ENCODE results near the gene NAA35.

NAA35 gene

DNA sequence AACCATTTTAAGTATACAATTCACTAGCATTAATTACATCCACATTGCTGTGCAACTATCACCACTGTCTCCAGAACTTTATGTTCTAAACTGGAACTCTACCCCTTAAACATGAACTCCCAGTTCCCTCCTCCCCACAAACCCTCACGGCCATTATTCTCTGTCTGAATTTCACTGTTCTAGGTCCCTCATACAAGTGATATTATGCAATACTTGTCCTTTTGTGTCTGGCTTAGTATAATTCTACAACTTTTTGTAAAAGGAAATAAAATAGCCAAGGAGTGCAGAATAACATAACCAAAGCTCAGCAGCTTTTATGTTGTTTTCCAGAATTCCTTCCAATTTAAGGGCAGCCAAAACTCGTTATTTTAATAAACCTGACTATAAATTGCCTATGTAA lies 53.2 kb downstream of the NAA35 start:
- peaks cover 11% of the 10 kb centered on the region for H3K36me3 ChIP-seq (replicated peaks)
- no peak for DNase-seq
- H3K27ac ChIP-seq = no peak overlapping the region
- in situ Hi-C loops (cut with HindIII; ENCODE audit: low pct_ligation_motif_present, low sequenced_read_pairs) = no loop called here
- H3K4me3 ChIP-seq (ENCODE audit: low read depth, low read length) = no peak overlapping the region
- no peaks in the 10 kb centered on the region for H3K27me3 ChIP-seq (replicated peaks)
- TF ChIP-seq, protein P1, sequence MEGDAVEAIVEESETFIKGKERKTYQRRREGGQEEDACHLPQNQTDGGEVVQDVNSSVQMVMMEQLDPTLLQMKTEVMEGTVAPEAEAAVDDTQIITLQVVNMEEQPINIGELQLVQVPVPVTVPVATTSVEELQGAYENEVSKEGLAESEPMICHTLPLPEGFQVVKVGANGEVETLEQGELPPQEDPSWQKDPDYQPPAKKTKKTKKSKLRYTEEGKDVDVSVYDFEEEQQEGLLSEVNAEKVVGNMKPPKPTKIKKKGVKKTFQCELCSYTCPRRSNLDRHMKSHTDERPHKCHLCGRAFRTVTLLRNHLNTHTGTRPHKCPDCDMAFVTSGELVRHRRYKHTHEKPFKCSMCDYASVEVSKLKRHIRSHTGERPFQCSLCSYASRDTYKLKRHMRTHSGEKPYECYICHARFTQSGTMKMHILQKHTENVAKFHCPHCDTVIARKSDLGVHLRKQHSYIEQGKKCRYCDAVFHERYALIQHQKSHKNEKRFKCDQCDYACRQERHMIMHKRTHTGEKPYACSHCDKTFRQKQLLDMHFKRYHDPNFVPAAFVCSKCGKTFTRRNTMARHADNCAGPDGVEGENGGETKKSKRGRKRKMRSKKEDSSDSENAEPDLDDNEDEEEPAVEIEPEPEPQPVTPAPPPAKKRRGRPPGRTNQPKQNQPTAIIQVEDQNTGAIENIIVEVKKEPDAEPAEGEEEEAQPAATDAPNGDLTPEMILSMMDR (IDR thresholded peaks at IDR 0.05; ENCODE audit: low read depth, low read length, missing control alignments) = no peak

DNA sequence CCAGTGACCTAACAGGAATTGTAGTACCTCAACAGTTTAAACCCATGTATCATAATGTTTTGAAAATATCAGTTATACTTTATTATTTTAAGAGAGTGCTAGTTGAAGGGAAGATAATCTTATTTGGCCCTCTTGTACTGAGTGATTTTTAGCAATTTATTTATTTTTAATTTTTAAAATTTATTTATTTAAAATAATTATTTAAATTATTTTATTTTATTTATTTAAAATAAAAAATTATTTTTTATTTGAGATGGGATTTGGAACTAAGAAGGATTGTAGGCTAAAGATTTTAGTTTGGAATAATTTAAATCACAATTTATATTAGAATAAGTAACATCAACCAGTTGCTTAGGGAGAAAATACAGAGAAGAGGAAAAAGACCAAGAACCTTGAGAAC lies 54.2 kb downstream of the NAA35 start:
- no peak overlapping the region for H3K27ac ChIP-seq
- DNase-seq = no peak
- no peak overlapping the region for H3K4me3 ChIP-seq (ENCODE audit: low read depth, low read length)
- H3K27me3 ChIP-seq (replicated peaks) = no peaks in the 10 kb centered on the region
- peaks cover 11% of the 10 kb centered on the region for H3K36me3 ChIP-seq (replicated peaks)
- TF ChIP-seq, protein P1 (IDR thresholded peaks at IDR 0.05; ENCODE audit: low read depth, low read length, missing control alignments) = no peak
- in situ Hi-C loops (cut with HindIII; ENCODE audit: low pct_ligation_motif_present, low sequenced_read_pairs) = no loop called here

DNA sequence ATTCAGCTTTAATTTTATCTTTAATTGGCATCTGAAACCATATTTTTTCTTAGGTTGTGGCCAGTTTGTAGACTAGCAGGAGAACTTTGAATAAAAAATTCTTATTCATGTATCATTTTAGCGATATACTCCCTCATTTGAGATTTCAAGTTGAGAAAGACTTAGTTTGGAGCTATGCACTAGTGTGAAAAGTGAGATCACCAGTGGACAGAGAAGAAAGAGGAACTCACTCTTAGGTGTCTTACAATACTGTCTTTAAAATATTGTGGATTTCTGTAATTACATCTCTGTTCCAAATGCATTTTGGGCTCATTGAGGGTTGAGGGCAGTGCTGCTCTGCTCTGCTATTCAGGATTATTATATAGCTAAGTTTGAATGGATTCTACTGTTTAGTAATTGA lies 54.7 kb downstream of the NAA35 start:
- H3K4me3 ChIP-seq (ENCODE audit: low read depth, low read length) = no peak overlapping the region
- no peaks in the 10 kb centered on the region for H3K27me3 ChIP-seq (replicated peaks)
- in situ Hi-C loops (cut with HindIII; ENCODE audit: low pct_ligation_motif_present, low sequenced_read_pairs) = no loop called here
- H3K36me3 ChIP-seq (replicated peaks) = peaks cover 11% of the 10 kb centered on the region
- no peak for DNase-seq
- H3K27ac ChIP-seq = no peak overlapping the region
- TF ChIP-seq, protein P1 (IDR thresholded peaks at IDR 0.05; ENCODE audit: low read depth, low read length, missing control alignments) = no peak

DNA sequence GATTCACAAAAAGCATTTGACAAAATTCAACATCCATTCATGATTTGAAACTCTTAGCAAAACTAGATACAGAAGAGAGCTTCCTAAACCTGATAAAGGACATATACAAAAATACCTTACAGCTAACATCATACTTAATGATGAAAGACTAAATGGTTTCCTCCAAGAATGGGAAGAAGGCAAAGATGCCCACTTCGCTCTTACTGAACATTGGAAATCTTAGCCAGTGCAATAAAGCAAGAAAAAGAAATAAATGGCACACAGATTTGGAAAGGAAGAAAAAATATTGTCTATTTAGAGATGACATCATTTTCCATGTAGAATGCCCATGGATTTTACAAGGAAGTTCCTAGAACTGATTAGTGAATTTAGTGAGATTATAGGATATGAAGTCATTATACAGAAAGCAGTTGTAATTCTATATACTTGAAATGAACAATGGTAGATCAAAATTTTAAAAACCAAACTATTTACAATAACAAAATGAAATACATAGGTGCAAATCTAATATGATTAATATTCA lies 64.4 kb downstream of the NAA35 start:
- H3K4me3 ChIP-seq (ENCODE audit: low read depth, low read length) = no peak overlapping the region
- in situ Hi-C loops (cut with HindIII; ENCODE audit: low pct_ligation_motif_present, low sequenced_read_pairs) = no loop called here
- TF ChIP-seq, protein P1 (IDR thresholded peaks at IDR 0.05; ENCODE audit: low read depth, low read length, missing control alignments) = no peak
- H3K27me3 ChIP-seq (replicated peaks) = no peaks in the 10 kb centered on the region
- DNase-seq = no peak
- H3K36me3 ChIP-seq (replicated peaks) = peaks cover 21% of the 10 kb centered on the region
- no peak overlapping the region for H3K27ac ChIP-seq

DNA sequence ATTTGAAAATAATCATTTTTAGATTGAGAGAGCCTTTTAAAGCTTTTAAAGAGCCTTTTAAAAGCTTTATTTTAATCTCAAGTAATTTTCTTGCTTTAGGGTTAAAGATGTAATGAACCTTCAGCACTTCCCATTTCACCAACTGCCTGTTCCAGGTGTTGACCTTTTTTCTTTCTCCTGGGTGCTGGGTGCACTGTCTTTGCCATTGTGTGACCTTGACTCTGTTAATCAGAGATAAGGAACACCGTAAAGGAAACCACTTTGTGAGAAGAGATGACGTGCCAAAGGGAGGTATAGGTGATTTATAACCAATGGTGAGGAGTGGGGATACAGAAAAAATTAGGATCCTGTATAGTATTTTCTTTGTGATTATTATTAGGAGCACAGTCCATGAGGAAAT lies 68.2 kb downstream of the NAA35 start:
- in situ Hi-C loops (cut with HindIII; ENCODE audit: low pct_ligation_motif_present, low sequenced_read_pairs) = no loop called here
- TF ChIP-seq, protein P1 (IDR thresholded peaks at IDR 0.05; ENCODE audit: low read depth, low read length, missing control alignments) = no peak
- Histone ChIP-seq H3K4me3 (ENCODE audit: low read depth, low read length) (no peak overlapping the region), H3K27ac (no peak overlapping the region), H3K27me3 (replicated peaks) (no peaks in the 10 kb centered on the region), H3K36me3 (replicated peaks) (peaks cover 25% of the 10 kb centered on the region)
- DNase-seq = no peak

DNA sequence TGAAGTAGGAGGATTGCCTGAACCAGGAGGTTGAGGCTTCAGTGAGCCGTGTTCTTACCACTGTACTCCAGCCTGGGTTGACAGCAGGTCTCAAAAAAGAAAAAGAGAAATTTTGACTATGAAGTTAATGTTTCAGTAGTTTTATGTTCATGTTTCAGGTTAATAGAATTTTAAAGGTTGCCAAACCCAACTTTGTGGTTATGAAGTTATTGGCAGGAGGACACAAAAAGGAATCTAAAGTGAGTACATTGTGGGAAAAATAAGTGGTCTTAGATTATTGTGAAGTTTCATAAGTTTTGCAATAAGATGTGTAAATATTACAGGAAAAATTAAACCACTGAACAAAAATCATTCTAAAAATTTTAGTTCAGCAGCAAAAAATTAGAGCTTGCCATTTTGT lies 79.8 kb downstream of the NAA35 start:
- H3K27ac ChIP-seq = no peak overlapping the region
- in situ Hi-C loops (cut with HindIII; ENCODE audit: low pct_ligation_motif_present, low sequenced_read_pairs) = no loop called here
- peaks cover 31% of the 10 kb centered on the region for H3K36me3 ChIP-seq (replicated peaks)
- H3K27me3 ChIP-seq (replicated peaks) = no peaks in the 10 kb centered on the region
- no peak for DNase-seq
- no peak overlapping the region for H3K4me3 ChIP-seq (ENCODE audit: low read depth, low read length)
- TF ChIP-seq, protein P1 (IDR thresholded peaks at IDR 0.05; ENCODE audit: low read depth, low read length, missing control alignments) = no peak
